SW 1271 (cell line): ENCODE measurements around the gene FOSB.
"Not testable (repeated sequence)": the region's sequence is repeated elsewhere in the genome, so short reads cannot be mapped to it uniquely, and the experiment has no call there.

ENCODE experiments used
- DNase-seq, 2 experiments: peaks; one replicate each; lab custom pipeline; 2025; lab: John Stamatoyannopoulos, UW

Gene FOSB

DNA sequence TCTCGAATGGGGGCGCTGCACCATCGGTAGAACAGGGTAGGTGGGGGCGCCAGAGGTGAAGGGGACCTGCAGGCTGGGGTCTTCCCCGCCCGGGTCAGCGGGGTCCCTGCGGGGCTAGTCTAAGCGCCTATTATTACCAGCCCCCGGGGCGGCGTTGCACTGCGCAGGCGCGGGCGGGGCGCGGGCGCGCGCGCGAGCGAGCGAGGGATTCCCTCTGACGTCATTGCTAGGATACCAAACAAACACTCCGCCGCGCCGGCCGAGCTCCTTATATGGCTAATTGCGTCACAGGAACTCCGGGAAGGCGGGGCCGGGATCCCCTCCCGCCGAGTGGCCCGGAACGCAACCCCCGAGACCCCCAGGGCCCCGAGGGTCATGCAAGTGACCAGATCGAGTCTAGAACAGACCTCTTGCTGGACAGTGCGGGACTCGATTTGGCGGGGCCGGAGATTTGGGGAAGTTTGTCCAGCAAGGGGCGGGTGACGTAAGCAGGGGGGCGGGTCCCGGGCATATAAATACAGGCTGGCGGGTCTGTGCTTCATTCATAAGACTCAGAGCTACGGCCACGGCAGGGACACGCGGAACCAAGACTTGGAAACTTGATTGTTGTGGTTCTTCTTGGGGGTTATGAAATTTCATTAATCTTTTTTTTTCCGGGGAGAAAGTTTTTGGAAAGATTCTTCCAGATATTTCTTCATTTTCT is at the start of gene FOSB:
Gene FOSB, plus strand, starts transcription at position 541 of the 703 bp plus-strand sequence. CDS start 591 bp downstream, outside the sequence.
- peak; percentile 53 to 82 for DNase-seq

DNA sequence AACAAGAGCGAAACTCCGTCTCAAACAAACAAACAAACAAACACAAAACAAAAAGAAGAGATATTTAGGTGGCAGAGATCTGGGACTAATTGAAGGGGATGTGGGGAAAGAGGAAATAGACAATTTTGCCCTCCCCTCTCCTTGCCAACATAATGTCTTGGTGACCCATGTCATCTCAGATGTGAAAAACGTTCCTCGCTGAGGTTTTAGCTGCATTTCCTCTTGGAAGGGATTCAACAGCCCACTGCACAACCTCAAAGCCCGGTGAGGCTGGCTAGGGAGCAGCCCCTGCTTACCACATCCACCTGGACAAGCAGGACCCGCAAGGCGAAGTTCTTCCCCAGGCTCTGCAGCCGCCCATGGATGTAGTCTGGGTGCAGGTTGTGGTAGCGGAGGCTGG is 49.0 kb upstream of the FOSB start:
- no peak for DNase-seq

DNA sequence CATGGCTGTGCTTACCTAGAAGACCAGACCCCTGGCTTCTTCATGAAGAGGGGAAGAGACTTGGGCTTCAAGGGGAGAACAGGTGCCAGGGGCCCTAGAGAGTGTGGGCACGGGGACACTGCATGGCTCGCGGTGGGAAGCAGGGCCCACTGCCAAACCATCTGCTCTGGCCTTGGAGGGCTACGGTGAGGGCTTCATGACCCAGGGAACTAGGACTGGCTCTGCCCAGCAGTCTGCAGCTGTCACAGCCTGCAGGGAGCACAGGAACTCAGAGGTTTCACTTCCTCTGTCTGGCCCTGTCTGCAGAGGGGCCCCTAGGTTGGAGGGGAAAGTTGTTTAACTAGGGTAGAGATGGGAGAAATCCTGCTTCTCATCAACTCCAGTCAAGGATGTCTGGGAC is 48.4 kb upstream of the FOSB start:
- DNase-seq = no peak

DNA sequence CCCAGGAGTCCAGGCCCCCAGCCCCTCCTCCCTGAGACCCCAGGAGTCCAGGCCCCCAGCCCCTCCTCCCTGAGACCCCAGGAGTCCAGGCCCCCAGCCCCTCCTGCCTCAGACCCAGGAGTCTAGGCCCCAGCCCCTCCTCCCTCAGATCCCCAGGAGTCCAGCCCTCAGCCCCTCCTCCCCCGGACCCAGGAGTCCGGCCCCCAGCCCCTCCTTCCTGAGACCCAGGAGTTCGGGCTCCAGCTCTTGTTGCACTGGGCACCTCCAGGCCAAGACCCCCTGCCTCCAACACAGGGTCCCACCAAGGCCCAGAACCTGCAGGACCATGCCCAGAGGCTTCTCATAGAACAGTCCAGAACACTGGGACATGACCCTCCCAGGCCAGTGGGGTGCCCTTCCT is 47.9 kb upstream of the FOSB start:
- DNase-seq = no peak

DNA sequence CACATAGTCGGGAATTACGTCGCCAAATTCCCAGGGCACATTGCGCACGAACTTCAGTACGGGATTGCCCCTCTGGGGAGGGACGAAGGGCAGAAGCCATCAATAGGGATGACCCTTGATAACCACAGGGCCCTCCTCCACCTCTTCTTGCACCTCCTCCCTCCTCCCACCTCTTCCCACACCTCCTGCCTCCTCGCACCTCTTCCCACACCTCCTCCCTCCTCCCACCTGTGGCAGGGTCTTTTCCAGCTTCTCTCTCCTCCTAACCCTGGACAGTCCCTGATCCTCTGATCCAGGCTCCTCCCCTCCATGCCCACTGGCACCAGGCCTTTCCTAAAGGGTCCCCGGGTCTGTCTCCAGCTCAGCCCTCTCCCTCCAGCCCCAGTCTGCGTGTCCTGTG is 47.4 kb upstream of the FOSB start:
- no peak for DNase-seq

DNA sequence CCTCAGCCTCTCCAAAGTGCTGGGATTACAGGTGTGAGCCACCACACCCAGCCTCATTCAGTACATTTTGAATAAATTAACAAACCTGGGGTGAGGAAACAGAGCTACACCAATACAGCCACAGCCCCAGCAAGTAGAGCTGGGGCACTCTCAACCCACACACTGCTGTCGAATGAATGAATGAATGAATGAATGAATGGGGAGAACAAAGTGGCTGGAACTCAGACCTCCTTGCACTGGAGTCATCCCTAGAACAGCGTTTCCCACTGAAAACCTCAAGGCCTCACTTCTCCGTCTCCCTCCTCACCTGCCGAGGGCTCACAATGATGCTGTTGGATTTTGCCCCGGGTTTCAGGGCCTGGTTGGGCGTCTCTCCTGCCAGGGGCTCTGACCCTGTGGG is 46.9 kb upstream of the FOSB start:
- no peak for DNase-seq

DNA sequence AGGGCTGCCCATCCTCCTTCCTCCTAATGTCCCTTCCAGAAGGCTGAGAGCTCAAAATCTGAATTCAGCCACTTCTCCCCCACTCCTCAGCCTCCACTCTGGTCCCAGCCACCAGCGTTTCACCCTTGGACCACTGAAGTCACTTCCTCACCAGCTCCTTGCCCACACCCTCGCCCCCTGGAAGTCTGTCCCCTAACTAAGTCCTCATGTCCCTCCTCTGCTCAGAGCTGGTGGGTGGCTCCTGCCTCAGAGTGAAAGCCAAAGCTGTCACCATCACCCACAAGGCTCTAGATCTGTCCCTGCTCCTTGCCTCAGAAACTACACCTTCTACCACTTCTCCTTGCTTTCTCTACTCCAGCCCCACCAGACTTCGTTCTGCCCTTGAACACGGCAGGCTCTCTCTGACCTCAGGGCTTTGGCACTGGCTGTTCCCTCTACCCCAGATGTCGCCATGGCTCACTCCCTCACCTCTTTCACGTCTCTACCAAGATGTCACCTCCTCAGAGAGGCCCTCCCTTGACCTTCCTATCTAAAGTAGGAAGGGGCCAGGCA is 45.8 kb upstream of the FOSB start:
- DNase-seq = no peak

DNA sequence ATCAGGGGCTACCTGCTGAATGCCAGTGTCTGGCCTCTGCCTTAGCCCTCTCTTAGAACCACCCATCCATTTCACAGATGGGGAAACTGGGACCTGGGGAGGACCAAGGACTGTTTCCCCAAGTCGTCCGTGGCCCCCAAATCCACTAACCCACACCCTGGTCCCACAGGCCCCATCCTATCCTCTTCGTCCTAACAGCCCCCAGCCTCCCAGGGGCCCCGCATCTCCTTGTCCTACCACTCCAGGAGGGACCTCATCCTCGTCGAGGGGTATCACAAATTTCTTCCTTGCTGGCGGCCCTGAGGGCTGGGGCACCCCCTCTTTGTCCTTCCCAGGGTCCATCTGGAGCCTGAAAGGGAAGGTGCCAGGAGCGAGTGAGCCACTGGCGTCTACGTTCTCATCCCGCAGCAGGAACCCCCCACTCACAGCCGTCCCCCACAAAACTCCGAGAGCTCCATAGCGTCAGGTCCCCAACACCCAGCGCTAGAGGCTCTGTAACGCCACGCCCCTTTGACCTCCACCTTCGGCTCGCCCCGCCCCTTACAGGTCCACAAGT is 44.7 kb upstream of the FOSB start:
- DNase-seq = no peak

DNA sequence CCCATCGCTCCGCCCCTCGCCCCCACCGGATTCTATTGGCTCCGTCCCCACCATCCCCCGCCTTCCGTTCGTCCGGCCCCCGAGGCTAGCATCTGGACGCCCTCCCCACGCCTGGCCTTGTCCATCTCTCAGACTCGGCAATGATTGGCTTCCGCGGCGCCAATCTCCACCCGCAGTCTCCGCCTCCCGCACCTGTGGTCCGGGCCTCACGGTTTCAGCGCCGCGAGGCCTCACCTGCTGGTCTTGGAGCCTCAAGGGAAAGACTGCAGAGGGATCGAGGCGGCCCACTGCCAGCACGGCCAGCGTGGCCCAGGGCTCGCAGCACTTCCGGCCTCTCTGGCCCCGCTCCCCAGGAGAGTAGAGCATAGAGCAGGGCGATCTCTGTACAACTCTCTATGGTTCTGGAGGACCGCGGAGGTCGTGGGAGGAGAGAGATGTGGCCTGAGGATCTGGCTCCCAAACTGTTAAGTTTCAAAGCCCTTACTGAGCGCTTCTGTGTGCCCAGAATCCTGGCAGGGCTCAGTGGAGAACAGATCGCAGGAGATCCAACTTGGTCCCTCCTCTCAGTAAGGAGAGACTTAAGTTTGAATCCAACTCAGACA is 44.1 kb upstream of the FOSB start, which contains the start of gene ERCC1:
Gene ERCC1, minus strand, starts transcription at position 329 of the 602 bp plus-strand sequence. CDS start 543 bp downstream, outside the sequence.
- peak; percentile 76 to 93 for DNase-seq

DNA sequence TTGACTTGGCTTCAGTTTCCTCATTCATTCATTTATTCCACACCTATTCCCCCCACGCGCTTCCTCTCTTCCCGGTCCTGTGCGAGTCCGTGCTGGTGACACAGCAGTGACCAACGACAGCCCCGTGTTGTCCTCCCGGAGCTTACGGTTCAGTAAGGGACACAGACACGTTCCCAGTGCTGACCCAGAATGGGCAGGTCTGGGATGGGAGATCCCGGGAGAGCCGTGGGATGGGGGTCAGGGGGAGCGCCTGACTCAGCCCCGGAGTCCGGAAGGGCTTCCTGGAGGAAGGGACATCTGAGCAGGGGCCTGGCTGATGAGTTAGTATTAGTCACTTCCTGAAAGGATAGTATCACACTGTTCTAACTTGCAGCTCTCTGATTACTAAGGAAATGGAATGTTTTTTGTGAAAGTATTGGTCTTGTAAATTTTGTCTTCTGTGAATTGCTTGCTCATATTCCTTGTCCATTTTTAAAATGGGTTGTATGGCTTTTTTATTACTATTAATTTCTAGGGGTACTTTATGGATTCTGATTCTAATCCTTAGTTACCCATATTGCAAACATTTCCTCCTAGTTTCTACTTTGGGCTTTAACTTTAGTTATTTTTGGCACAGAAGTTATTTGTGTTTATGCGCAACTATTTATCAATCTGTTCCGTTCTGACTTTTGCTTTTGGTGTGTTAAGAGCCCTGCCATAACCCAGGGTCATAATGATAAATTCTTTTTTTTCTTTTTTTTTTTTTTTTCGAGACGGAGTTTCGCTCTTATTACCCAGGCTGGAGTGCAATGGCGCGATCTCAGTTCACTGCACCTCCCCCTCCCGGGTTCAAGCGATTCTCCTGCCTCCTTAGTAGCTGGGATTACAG is 43.4 kb upstream of the FOSB start:
- peak; percentile 87 to 96 for DNase-seq

DNA sequence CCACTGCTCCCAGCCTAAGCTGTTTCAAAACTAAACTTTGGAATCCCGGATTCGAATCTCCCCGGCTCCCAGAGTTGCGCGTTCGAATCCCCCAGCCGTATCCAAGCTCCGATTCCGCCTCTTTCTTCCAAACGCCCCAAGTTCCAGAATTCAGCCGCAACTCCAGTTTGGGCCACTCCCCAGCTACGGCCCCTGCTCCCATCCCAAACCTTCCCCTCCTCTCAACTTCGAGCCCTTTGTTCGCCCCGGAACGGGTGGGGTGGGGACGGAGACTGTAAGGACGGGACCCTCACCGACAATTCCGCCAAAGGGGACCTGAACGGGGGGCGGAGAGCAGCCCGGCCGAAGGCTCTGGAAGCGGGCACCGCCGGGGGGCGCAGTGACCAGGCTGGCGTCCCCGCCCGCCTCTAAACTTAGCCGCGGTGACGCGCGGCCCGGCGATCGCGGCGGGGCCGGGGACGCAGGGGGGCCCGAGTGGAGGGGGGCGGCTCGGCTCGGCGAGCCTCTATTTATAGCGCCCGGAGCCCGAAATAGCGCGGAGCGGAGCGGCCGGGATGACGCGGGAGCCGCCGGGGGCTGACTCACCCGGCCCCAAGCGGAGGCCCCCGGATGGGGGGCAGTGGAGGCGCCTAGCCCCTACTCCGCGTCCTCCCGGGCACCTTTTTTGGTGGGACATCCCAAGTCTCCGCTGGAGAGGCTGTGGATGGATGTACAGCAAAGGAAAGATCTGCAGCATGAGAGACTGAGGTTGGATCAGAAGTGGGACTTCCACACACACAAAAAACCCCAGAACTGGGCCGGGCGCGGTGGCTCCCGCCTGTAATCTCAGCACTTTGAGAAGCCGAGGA is 39.2 kb upstream of the FOSB start:
- no peak for DNase-seq

DNA sequence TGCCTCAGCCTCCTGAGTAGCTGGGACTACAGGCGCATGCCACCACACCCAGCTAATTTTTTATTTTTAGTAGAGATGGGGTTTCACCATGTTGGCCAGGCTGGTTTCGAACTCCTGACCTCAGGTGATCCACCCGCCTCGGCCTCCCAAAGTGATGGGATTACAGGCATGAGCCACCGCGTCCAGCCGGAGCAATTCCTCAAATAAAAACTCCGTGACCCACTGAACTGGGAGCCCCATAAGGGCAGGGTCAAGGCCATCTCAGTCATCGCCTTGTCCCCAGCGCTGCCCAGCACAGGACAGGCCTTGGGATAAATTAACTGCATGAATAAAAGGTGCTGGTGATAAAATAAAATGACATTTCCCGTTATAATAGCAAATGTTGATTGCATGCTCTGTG is 37.9 kb upstream of the FOSB start:
- not testable (repeated sequence) for DNase-seq

DNA sequence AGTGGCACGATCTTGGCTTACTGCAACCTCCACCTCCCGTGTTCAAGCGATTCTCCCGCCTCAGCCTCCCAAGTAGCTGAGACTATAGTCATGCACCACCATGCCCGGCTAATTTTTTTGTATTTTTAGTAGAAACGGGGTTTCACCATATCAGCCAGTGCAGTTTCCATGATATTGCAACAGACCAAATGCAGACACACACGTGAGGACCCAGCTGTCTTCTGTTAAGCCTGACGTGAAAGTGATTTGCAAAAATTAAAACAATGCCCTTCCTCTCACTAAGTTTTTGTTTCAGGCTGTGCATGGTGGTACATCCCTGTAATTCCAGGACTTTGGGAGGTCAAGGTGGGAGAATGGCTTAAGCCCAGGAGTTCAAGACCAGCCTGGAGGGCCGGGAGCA is 36.8 kb upstream of the FOSB start:
- not testable (repeated sequence) for DNase-seq

DNA sequence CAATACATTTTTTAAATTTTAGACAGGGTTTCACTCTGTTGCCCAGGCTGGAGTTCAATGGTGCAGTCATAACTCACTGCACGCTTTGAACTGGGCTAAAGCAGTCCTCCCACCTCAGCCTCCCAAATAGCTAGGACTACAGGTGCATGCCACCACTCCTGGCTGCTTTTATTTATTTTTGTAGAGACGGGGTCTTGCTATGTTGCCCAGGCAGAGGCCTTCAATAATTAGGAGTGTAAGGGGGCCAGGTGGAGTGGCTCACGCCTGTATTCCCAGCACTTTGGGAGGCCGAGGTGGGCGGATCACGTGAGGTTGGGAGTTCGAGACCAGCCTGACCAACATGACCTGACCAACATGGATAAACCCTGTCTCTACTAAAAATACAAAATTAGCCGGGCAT is 35.3 kb upstream of the FOSB start:
- not testable (repeated sequence) for DNase-seq

DNA sequence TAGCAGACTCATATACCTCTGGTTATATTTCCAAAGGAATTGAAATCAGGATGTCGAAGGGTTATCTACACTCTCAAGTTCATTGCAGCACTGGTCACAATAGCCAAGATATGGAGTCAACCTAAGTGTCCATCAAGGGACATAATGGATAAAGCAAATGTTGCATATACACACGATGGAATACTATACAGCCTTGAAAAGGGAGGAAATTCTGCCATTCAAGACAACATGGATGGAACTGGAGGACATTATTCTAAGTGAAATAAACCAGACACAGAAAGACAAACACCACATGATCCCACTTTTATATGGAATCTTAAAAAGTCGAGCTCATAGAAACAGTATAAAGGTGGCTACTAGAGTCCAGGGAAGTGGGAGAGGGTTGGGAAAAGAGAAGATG is 30.5 kb upstream of the FOSB start:
- DNase-seq = no peak

DNA sequence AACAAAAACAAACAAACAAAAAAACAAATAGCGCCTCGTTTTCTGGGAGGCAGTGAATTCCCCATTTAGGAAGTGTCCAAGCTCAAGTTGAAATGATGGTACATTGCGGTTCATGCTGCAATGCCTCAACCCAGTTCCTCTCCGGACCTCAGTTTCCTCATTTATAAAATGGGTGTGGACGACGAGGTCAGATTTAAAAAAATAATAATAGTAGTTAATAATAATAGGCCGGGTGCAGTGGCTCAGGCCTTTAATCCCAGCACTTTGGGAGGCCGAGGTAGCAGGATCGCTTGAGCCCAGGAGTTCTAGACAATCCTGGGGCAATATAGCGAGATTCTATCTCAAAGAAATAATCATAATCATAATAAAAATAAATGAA is 28.6 kb upstream of the FOSB start:
- no peak for DNase-seq

DNA sequence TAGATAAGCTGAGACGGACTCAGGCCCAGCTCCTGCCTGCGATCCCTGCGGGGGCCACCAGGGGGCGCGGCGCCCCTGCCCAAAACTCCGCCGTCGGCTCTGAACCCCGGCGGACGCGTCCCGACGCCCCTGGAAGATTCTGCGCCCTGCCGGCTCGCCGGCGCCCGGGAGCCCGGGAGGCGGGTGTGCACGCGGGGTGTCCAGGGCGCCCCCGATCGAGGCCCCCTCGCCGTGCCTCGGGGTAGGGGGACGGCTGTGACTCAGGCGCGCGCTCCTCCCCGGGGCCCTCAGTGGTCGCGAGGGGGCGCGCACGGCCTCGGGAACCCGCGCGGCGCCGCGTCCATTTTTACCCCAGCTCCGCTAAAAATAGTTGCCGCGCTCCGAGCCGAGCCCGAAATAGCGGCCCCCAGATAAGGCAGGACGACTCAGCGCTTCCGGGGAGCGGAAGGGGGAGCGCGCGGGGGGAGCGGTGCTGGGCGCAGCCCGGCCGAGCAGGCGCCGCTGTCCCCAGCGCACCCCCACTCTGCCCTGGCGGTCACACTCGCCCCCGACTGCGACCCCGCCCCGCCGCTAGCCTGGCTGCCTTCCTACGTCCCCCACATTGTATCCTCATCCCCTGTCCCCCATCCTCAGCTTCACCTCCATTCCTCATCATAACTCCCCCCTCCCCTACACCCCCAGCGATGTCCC is 28.1 kb upstream of the FOSB start:
- DNase-seq = peak; percentile 41 to 59

DNA sequence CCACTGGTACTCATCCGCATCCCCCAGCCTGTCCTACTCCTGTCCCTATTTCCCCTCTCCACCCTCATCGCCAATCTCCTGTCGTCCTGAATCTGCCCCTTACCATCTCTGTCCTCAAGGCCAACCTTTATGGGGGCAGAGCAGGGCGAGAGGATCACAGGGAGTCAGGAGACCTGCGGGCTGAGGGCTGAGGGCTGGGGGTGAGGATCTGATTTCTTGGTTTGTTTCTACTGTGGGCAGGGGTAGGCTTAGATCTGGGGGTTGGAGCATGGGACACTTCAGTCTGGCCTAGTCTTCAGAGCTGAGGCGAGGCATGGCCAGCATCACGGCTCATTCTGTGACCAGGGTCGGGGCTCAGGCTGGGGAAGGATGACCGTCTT is 27.5 kb upstream of the FOSB start:
- no peak for DNase-seq

DNA sequence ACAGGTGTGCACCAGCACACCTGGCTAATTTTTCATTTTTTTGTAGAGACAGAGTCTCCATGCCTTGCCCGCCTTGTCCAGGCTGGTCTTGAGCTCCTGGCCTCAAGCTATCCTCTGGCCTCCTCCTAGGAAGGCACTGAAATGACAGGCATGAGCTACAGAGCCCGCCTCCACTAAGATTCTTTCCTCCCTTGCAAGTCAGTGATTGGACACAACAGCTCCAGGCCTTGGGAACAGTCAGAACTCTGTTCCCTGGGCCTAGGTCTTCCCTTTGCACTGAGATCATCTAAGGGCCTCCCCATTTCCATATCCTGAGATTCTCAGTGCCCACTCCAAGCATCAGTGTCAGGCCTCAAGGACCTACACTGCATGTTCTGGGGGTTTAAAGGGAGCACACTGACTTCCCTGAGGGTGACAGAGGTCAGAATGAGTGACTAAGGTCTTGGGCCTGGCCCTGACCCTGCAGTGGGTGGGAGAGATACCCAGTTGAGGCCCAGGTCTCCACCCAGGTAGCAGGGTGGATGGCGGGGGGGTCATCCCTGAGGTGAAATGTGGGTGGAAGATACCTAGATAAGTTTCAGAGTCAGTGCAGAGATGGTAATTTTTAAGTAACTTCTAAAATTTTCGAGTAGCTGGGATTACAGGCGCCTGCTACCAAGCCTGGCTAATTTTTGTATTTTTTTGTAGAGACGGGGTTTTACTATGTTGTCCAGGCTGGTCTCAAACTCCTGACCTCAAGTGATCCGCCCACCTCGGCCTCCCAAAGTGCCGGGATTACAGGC is 26.7 kb upstream of the FOSB start:
- DNase-seq = peak in 1 of 2 experiments; percentile 22

DNA sequence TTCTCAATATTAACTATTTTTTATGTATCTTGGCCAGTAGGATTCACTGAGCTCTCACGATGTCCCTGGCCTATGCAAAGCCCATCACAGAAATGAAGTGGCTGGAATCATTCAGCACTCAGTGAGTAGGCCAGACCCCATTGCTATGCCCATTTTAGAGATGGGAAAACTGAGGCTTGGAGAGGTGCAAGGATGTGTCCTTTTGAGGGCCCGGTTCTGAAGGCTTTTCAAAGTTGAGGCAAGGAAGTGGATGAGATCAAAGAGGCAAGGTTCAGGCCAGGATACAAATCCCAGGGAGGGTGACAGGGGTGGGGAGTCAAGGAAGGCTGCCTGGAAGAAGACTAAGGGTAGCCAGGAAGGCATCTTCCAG is 25.4 kb upstream of the FOSB start:
- no peak for DNase-seq
